Activated CD4-positive, alpha-beta T cell treated with anti-CD3 and anti-CD28 coated beads for 4 hours (primary cell): ENCODE results near the gene CEBPE.
"Not testable (repeated sequence)": the region's sequence is repeated elsewhere in the genome, so short reads cannot be mapped to it uniquely, and the experiment has no call there.

Source experiments
- DNase-seq, 2 donors: peaks; one replicate each; pipeline ENCODE4 v3.0.0-alpha.2; 2020

The CEBPE gene

GRCh38 chr14:23120541-23121251, 1.6 kb upstream of the CEBPE start:
- DNase-seq, result peak; percentile 73 to 76

- DNase-seq, result peak in 1 of 2 donors; percentile 24
Measured at GRCh38 chr14:23119363-23120327, 590 bp upstream of the CEBPE start.

- no peak for DNase-seq
Measured at GRCh38 chr14:23117371-23118020, 1.6 kb downstream of the CEBPE start.

- DNase-seq, result no peak
Measured at GRCh38 chr14:23115918-23116317, 3.1 kb downstream of the CEBPE start.

- no peak for DNase-seq
Measured at GRCh38 chr14:23115039-23115731, 3.9 kb downstream of the CEBPE start.

GRCh38 chr14:23114669-23115038, 4.4 kb downstream of the CEBPE start:
- DNase-seq, result no peak

- DNase-seq, result no peak
Measured at GRCh38 chr14:23114120-23114458, 5.0 kb downstream of the CEBPE start.

GRCh38 chr14:23113431-23114119, 5.5 kb downstream of the CEBPE start:
- DNase-seq, result no peak

GRCh38 chr14:23112359-23113178, 6.5 kb downstream of the CEBPE start:
- no peak for DNase-seq

GRCh38 chr14:23110579-23111365, 8.3 kb downstream of the CEBPE start:
- DNase-seq, result no peak

GRCh38 chr14:23109769-23110168, 9.3 kb downstream of the CEBPE start:
- DNase-seq, result no peak

- not testable (repeated sequence) for DNase-seq
Measured at GRCh38 chr14:23108169-23108568, 10.9 kb downstream of the CEBPE start.

GRCh38 chr14:23107620-23108019, 11.4 kb downstream of the CEBPE start:
- not testable (repeated sequence) for DNase-seq

GRCh38 chr14:23106747-23107045, 12.4 kb downstream of the CEBPE start:
- no peak for DNase-seq

GRCh38 chr14:23105348-23105824, 13.7 kb downstream of the CEBPE start:
- DNase-seq, result no peak

- no peak for DNase-seq
Measured at GRCh38 chr14:23104591-23105347, 14.3 kb downstream of the CEBPE start, which contains the start of gene CIROP. Gene CIROP, minus strand, starts transcription at chr14:23104989. Its CDS starts 69 bp downstream, at chr14:23104920.

GRCh38 chr14:23104070-23104590, 14.9 kb downstream of the CEBPE start:
- DNase-seq, result no peak

GRCh38 chr14:23103581-23103980, 15.5 kb downstream of the CEBPE start:
- DNase-seq, result no peak

GRCh38 chr14:23102801-23103200, 16.3 kb downstream of the CEBPE start:
- DNase-seq, result no peak
